Cerebellar cortex (tissue), 1 donor: ENCODE data around the gene ADORA1.

Experiments
- DNase-seq: peaks from one replicate; pipeline ENCODE4 v3.0.0-alpha.2; 2015; ENCODE audit warnings: low spot score

ADORA1 gene

DNA sequence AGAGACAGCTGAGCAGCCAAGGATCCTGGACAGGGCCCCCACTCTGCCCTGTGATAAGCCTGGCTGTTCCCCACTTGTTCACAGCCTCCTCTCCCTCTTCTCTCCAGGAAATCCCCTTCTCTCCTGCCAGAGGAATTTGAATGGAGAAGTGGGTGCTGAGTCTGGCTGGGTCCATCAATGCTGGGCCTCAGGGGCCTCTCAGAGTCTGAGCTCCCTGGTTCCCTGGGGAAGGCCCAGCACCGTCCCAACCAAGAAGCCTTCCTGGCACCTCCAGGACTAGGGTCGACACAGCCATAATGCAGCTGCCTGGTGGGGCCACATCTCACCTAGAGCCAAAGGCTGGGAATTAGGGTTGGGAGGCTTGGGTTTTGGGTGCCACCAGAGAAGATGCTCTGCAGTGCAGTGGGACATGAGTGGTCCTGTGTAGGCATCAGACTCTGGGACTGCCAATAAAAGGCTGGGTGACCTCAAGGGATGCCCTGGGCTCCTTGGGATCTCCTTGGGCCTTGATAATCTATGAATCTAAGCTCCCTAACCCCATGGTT is 45.6 kb downstream of the ADORA1 start:
- DNase-seq: no peak

DNA sequence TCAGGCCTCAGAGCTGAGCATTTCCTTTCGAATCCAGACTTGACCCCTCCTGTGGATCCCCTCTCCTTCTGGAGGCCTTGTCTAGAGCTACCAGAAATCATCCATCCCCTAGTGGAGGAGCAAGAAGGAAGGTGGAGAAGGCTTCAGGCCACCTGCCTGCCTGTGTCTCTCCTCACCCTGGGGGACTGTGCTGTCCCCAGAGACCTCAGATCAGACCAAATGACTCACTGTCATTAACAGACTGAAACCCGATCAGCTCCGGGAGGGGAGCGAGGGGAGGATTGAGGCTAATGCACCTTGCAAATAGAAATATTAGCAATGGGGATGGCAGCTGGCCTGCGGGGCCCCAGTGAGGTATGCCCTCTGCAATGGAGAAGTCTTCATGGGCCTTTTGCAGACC is 46.0 kb downstream of the ADORA1 start:
- DNase-seq: no peak

DNA sequence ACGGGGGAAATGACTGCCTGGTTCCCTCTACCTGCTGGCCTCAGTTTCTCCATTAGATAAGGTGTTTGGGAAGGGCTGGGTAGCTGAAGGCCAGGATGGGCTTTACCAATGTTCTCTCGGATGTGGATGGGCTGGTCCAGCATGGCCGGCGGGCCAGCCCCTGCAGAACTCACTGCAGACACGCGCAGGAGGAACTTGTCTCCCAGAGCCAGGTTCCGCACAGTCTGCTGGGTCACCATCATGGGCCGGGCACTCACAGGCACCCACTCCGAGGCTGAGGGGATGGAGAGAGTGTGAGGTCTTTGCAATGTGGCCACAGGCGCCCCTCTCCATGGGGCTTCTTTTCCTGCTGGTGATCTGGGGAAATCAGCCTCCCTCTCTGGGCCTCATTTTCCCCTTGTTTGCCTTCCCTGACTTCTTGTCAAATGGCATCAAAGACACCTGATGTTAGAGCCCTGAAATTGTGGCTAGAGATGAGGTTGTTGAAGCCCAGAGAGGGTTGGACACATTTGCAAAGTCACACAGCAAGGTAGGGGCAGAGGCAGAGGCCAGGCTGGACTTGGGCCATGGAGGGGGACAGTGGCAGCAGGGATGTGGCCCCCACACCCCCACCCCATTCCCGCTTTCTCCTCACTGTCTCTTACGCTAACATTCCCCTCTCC is 46.9 kb downstream of the ADORA1 start:
- DNase-seq: no peak

DNA sequence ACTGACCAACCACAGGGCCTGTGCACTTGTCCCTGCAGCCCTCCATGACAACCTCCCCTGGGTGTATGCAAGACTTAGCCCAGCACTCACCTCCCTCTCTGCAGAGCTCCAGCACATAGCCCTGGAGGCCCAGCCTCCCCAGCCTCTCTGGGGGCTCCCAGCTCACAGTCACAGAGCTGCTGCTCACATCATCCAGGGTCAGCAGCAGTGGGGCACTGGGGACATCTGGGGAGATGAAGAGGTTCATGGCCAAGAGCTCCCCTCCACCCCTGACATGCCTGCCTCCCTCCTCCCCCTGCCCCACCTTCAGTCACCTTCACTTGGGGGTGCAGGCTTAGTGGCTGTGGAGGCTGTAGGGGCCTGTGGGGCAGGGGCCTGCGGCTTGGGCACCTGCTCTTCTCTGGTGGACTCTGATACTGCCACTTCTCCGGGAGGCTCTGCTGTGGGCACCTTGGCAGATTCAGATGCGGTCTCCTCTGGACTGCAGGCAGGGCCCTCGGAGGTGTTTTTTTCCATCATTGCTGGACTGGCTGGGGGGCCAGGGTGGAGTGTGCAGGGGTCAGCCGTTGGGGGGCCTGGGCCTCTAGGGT is 47.8 kb downstream of the ADORA1 start, which contains the start of gene MYBPH:
Gene MYBPH, minus strand, starts transcription at position 590 of the 590 bp plus-strand sequence. Its CDS starts 71 bp downstream, at position 519.
- DNase-seq: no peak

DNA sequence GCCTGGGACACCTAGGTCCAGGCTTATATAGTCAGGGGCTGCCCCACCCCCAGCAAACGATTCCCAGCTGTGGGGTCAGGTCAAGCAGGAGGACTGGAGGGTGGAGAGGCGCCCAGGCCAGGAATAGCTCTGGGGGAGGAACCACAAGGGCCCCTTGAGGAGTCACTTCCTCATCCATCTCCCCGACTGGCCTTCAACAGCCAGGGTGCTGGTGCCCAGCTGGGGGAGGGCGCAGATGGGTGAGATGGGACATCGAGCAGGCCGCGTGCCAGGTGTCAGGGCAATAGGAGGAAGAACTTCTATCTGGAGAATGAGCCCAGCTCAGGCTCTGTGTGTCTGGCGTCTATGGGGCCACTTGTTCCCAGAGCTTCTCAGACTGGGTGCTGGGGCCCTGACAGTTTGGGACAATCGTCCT is 48.3 kb downstream of the ADORA1 start:
- DNase-seq: no peak

DNA sequence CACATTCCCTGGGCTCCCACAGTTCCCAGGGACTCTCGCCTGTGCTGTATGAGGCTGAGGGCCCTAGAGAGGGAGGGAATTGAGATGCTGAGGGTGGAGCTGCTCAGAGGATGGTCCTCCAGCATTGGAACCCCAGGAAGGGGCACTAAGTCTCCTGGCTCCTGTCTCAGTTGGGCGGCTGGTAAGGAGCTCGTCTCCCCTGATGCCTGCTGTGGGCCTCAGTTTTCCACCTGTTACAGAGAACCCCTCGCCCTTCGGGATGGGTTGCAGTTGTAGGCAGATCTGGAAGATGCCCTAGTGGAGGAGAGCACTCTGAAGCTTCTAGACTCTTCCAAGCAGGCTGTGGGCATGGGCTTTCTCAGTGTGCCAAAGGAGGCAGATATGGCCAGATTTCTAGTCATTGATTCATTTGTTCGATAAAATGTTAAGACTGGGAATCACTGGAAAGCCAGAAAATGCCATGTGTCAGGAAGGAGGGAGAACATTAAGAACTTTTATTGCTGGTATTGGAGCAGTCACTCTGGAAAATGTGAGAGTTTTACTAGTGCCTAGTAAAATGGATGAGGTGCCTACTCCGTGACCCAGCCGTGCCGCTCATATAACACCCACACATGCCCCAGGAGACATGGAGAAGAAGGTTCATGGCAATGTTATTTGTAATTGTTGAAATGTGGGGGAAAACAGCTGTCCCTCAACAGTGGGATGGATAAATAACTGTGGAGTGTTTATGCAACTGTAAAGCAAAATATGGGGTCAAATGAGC is 48.9 kb downstream of the ADORA1 start:
- DNase-seq: no peak

DNA sequence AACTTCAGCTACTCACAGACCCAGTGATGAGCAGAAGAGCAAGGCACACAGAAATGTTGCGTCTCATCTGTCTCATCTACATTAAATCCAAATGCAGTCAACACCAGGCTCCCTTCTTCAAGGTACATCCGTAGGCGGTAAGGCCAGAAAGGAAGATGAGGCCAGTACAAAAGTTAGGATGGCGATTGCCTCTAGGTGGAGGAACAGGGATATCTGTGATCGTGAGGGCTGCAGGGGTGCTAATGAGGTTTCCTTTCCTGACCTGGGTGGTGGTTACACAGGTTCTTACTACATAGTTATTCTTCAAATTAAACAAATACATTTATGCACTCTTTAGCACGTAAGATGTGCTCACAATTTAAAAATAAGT is 49.5 kb downstream of the ADORA1 start:
- DNase-seq: no peak

DNA sequence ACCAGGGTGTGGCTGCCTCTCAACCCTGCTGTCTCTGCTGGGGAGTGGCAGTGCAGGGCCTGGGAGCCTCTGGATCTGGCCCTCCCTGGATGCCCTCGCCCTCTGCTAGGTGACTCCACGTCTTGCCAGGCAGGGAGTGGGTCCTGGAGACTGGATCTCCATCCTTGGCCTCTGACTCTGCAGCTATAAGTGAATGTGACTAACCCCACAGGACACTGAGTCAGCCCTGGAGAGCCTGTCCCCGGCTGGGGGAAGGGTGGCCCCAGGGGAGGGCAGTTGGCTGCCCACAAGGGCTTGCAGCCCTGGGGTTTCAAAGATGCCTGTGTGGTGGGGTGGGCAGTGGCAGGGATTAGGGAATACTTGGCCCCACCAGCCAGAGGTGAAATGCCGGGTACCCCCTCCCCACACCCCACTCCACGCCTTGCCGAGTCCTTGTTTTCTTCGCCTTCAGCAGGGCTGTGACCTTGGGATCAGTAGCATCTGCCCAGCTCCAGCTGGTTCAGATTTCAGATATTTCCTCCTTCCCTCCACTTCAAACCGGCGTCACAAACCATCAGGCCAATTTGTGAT is 50.0 kb downstream of the ADORA1 start:
- no peak for DNase-seq

DNA sequence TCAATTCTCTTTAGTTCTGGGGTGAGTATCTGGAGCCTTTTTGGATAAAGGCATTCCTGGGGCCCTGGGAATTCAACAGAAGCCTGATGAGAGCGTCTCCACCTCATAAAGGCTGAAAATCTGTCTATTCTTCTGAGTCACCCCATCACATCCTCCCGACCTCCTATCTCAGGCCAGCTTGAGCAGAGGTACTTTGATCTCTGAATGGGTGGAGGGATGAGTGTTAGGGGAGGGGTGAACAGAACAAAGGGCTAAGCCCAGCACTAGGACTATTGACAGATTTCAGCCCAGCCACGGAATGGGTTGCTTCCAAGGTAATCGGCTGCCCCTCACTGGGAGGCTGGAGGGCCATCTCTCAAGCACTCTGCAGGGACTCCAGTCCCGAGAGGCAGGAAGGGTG is 50.6 kb downstream of the ADORA1 start:
- no peak for DNase-seq

DNA sequence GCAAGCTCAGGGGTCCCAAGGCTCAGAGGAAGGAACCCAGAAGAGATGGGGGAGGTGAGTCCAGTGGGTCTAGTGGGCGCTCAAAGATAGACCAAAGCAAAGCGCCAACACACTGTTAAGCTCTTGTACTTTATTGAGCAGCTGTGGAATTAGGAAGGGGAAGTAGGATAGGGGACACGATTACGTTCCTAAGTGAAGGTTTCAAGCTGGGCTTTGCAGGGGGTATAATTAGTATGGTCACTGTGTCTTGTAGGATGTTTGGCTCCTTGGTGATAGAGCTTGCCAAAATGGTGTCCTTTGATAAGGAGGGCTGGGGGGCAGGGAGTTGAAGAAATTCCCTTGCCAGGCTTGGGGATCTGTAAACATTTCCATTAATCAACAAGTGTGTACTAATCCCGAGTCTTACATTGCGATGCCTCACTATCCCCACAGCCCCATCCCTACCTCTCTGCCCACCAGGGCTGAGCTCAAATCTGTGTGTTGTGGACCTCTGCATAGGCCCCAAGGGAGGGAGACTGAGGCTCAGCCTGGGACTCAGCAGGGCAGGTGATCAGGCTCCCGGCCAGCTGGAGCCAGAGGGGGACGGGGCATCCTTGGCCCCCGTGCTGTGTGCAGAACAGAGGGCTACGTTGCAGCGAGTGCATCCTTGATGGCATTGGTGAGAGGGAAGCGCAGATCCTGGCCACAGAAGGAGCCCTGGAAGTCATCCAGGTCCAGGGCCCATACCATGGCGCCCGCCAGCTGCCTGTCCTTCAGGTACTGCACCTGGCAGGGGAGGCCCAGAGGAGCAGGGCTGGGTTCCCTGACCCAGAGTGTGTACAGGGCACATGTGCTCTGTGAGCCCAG is 51.5 kb downstream of the ADORA1 start:
- DNase-seq: no peak

DNA sequence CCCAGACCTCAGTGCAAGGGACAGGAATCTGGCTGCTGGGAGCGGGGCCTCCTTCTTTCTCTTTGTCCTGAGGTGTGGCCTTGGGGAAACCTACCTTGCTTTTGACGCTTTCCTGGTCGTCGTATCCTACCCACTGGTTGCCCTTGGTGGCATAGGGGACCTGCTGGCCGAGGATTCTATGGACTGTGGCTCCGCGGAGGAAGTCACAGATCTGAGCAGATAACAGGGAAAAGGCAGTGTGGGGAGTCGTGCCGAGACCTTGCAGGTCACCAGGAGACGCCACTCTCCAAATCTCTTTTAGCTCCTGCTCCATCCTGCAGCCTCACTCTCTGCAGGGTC is 52.1 kb downstream of the ADORA1 start:
- no peak for DNase-seq

DNA sequence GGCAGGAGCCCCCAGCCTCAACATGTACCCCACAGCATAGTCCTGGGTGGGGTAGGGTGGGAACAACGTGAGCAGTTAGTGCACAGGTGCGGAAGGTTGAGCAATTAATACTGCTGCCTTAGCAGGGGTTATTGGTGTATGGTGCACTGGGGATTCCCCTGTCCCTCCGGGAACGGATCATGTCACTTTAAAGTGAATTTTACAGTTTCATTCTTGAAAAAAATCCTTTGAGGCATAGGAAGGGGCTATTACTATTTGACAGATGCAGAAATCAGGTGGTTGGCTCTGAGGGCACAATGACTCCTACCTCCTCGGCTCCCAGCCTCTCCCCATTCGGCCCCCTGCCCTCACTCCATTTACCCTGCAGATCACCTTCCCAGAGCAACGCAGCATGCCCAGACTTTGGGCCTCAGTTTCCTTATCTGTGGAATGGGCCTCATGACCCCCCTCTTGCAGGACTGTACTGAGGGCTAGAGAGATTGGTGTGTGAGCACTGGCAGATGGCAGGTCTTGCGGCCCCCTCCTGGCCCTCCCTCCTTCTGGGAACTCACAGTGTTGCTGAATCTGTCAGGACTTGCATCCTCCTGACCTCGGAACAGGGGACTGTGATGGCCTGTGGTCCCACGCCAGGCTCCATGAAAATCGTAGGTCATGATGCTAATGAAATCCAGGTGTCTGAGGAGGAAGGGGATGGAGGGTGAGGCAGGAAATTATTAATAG is 53.2 kb downstream of the ADORA1 start:
- DNase-seq: no peak

DNA sequence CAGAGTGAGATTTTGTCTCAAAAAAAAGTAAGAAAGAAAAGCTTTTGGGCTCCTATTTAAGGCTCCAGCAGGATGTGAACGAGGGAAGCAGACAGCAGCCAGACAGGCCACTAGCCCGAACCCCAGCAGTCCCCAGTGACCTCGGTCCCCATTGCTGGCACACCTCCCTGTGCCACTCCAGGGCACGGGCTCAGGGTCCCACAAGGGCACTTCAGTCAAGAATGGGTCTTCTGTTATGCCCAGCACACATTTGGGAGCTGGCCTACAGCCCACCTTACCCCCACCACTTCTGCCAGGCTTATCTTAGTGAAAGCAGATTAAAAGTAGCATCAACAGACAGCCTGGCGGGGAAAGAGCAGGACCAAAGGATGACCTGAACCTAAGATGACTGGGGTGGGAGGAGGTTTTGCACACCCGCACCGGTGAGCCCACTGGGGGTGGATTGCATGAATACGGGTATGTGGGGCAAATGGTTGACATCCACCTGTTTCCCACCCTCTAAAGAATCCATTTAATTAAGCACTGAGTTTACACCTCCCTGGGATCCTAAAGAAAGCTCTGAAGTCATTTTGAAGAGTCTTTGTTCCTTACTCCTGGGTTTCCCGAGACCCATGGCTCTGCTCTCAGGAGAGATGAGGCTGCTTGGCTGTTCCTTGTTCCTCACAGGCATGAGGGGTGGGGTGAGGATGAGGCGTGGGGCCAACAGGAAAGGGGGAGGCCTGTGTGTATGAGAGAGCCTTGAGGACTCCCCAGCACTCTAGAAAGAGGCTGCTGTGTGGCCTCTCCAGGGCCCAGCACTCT is 54.3 kb downstream of the ADORA1 start:
- no peak for DNase-seq

DNA sequence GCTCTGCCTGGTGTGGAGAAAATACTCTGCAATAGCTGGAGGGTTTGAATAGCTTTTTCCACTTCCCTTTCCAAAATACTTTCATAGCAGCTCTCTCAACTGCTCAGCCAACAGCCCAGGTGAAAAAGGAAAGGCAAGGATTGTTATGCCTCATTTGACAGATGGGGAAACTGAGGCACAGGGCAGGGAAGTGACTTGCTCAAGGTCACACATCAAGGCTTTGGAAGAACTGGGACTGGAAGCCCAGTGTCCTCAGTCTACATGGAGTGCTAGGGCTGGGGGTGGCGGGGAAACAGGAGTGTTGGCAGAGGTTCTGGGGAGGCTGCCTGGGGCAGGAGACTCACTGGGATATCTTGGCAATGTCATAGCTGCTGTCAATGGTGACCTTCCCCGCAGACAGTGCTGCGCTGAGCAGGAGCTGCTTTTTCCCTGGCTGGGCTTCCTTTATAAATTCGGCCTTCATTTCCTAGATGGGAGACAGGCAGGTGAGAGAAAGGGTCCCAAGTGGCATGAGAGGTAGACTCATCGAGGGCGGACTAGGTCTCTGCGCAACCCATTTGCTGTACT is 54.9 kb downstream of the ADORA1 start:
- no peak for DNase-seq

DNA sequence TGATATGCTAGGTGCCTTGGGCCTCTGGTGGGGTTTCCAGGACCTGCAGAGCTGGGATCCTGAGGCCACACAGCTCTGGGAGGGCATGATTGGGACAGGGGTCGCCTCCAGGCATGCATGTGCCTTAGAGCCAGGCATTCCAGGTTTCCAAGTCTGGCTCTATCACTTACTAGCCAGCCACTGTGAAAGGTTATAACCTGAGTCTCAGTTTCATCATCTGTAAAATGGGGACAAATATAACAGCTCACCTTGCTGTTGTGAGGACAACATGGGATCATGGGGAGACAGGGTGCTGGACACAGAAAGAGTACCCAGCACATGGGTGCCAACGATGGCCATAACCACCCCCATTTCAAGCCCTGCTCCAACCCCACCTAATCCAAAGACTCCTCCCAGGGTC is 56.3 kb downstream of the ADORA1 start:
- no peak for DNase-seq

DNA sequence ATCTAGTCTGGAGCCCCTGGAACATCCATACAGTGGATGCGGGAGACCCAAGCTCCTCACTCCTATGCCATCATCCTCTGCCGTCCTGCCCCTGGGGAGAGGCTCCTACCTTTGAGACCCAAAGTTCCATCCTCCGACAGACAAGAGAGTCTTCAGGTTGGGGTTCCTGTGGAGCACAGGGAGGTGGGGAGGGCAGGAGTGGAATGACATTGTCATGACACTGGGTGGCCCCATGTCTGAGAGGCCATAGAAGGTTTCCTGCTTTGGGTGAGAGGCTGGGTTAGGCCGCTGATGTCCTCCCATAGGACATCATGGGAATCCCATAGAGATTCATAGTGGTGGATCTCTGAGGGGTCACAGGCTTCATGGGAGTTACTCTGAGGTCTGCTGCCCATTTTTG is 56.9 kb downstream of the ADORA1 start:
- DNase-seq: no peak

DNA sequence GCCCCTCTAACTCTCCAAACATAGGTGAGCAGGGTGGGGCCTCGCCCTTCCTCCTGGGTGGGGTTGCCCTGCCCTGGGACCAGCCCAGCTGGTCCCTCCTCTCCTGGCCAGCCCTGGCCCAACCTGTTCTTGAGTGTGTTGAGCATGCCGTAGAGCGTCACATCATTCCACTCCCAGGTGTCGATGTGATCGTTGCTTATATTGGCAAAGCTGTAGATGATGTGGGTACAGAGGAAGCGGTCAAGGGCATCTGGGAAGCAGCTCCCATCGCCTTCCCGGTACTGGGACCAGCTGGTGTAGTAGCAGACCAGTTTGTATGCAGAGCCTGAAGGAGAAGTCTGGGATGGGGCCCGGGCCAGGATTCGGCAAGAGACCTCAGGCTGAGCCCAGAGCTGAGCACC is 57.5 kb downstream of the ADORA1 start:
- no peak for DNase-seq

DNA sequence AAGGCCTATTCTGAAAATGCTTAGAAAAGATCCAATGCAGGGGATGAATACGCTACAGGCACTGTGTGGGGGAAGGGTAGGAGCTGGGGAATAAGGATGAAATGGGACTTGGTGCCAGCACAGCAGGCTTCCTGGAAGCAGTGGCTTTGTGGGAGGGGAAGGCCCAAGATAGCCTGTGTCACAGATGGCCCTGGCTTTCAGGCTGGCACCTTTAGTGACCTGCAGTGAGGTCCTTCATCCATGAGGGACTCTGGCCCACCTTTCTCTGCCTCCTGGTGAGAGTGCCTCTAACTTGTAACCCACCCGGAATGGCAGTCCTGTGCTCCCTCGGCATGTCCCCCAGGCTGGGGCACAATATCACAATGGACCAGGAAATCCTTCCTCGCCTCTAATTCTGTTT is 58.1 kb downstream of the ADORA1 start:
- peak; percentile 94 for DNase-seq

DNA sequence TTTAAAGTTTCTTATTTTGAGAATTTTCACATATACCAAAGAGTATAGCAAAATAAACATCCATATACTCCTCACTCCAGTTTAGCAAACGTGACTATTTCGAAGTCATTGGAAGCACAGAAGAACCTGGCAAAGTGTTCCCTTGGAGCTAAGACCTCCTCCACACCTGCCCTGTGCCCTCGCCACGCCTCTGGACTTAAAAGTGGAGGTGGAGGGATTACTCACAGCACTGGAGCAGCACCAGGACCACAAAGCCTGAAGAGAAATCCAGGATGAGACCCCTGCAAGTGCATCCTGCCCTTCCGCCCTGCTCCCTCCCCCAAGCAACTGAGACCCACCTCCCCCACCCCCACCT is 58.5 kb downstream of the ADORA1 start:
- DNase-seq: no peak
